Breast epithelium (tissue), 3 donors: Measurements from ENCODE around the gene CUBN.

Source experiments
- POLR2AphosphoS5 ChIP-seq, 3 donors: sonication (generic); formaldehyde crosslinking; IDR thresholded peaks; one replicate each; pipeline ENCODE4 v1.6.1; 2017; ENCODE audit warnings: antibody characterized with exemption in 3 of 3
- TF ChIP-seq, protein P1 (sequence below), 3 donors: fragments of 450-650 bp; IDR thresholded peaks; one replicate each; pipeline ENCODE4 v1.5.1; 2016 to 2017; ENCODE audit warnings: antibody characterized with exemption in 3 of 3, mild to moderate bottlenecking in 3 of 3, moderate library complexity in 3 of 3

DNA sequence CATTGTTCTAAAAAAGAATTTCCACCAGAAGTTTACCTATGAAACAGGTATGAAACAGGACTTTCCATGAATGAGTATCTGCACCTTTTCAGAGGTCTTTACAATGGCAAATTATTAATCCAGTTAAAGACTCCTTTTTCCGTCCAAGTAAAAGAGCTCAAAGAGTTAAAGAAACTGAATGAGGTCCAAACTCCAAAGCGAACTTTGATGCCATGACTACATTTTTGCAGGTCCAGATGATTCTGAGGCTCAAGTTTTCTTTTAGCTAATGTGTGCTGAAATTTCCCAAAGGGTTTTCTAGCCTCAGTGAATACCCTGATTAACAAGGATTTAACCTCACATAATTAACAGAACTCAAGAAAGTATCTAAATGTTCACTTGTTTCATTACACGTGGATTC, 9.8 kb downstream of the CUBN start:
- TF ChIP-seq, protein P1, sequence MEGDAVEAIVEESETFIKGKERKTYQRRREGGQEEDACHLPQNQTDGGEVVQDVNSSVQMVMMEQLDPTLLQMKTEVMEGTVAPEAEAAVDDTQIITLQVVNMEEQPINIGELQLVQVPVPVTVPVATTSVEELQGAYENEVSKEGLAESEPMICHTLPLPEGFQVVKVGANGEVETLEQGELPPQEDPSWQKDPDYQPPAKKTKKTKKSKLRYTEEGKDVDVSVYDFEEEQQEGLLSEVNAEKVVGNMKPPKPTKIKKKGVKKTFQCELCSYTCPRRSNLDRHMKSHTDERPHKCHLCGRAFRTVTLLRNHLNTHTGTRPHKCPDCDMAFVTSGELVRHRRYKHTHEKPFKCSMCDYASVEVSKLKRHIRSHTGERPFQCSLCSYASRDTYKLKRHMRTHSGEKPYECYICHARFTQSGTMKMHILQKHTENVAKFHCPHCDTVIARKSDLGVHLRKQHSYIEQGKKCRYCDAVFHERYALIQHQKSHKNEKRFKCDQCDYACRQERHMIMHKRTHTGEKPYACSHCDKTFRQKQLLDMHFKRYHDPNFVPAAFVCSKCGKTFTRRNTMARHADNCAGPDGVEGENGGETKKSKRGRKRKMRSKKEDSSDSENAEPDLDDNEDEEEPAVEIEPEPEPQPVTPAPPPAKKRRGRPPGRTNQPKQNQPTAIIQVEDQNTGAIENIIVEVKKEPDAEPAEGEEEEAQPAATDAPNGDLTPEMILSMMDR (IDR thresholded peaks at IDR 0.05), result no peak
- no peak for TF ChIP-seq POLR2AphosphoS5 (IDR thresholded peaks at IDR 0.05)
